Tibial nerve (tissue), 4 donors: ENCODE data around the gene CD164L2. TPM values are rescaled to one million over a fixed set of nuclear protein-coding genes. Genes with fewer than 3 reads are reported as not detected.

Source experiments
- DNase-seq, 2 donors: peaks; one replicate each; pipeline ENCODE4 v3.0.0-alpha.2; 2019; ENCODE audit warnings: low spot score in 2 of 2
- H3K27ac ChIP-seq, 4 donors: fragments of 200-600 bp; sonication (generic) in 3 of 4; one replicate each; pipeline ENCODE4 v1.5.1; 2017 to 2019; ENCODE audit warnings: mild to moderate bottlenecking in 1 of 4
- H3K27me3 ChIP-seq, 2 donors: fragments of 200-600 bp; sonication (generic) in 1 of 2; one replicate each; pipeline versions ENCODE4 v1.5.1 to v1.6.0; 2017 to 2019
- H3K36me3 ChIP-seq, 3 donors: fragments of 200-600 bp; sonication (generic); one replicate each; pipeline ENCODE4 v1.5.1; 2018 to 2019
- H3K4me1 ChIP-seq, 4 donors: fragments of 200-600 bp; sonication (generic) in 3 of 4; one replicate each; pipeline ENCODE4 v1.5.1; 2017 to 2019
- H3K4me3 ChIP-seq, 4 donors: fragments of 200-600 bp; sonication (generic) in 3 of 4; one replicate each; pipeline ENCODE4 v1.5.1; 2017 to 2019; ENCODE audit warnings: mild to moderate bottlenecking in 1 of 4, moderate library complexity in 1 of 4
- H3K9me3 ChIP-seq, 4 donors: fragments of 200-600 bp; sonication (generic) in 3 of 4; one replicate each; pipeline ENCODE4 v1.5.1; 2017 to 2019
- EP300 ChIP-seq, 2 donors: sonication (generic); formaldehyde crosslinking; IDR thresholded peaks; one replicate each; pipeline ENCODE4 v1.6.1; 2017; ENCODE audit warnings: antibody characterized with exemption in 2 of 2, mild to moderate bottlenecking in 1 of 2
- POLR2A ChIP-seq, 2 donors: fragments of 450-650 bp; IDR thresholded peaks; one replicate each; pipeline ENCODE4 v1.6.1; 2017; ENCODE audit warnings: antibody characterized with exemption in 2 of 2, mild to moderate bottlenecking in 2 of 2, moderate library complexity in 2 of 2
- WGBS, 2 donors: methylation state at CpG; one replicate each; pipeline ENCODE4 v1.1.5; 2018; 5-methylcytosine and 5-hydroxymethylcytosine counted together
- total RNA-seq, 4 donors: library from RNA; depleted of rRNA; stranded (reverse); fragments of >200 nt; gene quantifications; one replicate each; pipeline ENCODE4 v1.1.0, GENCODE V29; 2016
- TF ChIP-seq, protein P1 (sequence below), 5 experiments: fragments of 200-600 bp in 3 of 5; fragments of 450-650 bp in 2 of 5; sonication (generic) in 3 of 5; IDR thresholded peaks; one replicate each; pipeline ENCODE4 v1.5.1; 2016 to 2019; ENCODE audit warnings: antibody characterized with exemption in 5 of 5, mild to moderate bottlenecking in 3 of 5, moderate library complexity in 2 of 5

Gene CD164L2
- total RNA-seq, 4 donors from 2014 or later = not detected

GRCh38 chr1:27345272-27345671 lies 37.9 kb downstream of the CD164L2 start:
- Histone ChIP-seq H3K36me3 (no peaks in the 10 kb centered on the region), H3K27me3 (peaks cover 0 to 15% of the 10 kb centered on the region in 2 donors), H3K9me3 (no peaks in the 10 kb centered on the region), H3K27ac (no peak overlapping the region), H3K4me1 (peaks cover 0 to 26% (median 15%) of the 10 kb centered on the region in 4 donors), H3K4me3 (no peak overlapping the region)
- DNase-seq = no peak
- WGBS, 2 donors = 89 to 92% methylated on average over 11 to 12 of the region's 12 CpGs
- TF ChIP-seq EP300 (IDR thresholded peaks at IDR 0.05) (no peak), POLR2A (IDR thresholded peaks at IDR 0.05) (no peak)
- TF ChIP-seq, protein P1, sequence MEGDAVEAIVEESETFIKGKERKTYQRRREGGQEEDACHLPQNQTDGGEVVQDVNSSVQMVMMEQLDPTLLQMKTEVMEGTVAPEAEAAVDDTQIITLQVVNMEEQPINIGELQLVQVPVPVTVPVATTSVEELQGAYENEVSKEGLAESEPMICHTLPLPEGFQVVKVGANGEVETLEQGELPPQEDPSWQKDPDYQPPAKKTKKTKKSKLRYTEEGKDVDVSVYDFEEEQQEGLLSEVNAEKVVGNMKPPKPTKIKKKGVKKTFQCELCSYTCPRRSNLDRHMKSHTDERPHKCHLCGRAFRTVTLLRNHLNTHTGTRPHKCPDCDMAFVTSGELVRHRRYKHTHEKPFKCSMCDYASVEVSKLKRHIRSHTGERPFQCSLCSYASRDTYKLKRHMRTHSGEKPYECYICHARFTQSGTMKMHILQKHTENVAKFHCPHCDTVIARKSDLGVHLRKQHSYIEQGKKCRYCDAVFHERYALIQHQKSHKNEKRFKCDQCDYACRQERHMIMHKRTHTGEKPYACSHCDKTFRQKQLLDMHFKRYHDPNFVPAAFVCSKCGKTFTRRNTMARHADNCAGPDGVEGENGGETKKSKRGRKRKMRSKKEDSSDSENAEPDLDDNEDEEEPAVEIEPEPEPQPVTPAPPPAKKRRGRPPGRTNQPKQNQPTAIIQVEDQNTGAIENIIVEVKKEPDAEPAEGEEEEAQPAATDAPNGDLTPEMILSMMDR (IDR thresholded peaks at IDR 0.05) = no peak

GRCh38 chr1:27343639-27344025 lies 39.5 kb downstream of the CD164L2 start:
- peaks cover 0 to under 1% of the 10 kb centered on the region in 2 donors for H3K27me3 ChIP-seq
- no peak overlapping the region for H3K4me3 ChIP-seq
- WGBS, 2 donors = 69 to 73% methylated on average over 5 of the region's 5 CpGs
- no peak for TF ChIP-seq EP300 (IDR thresholded peaks at IDR 0.05)
- TF ChIP-seq, protein P1 (IDR thresholded peaks at IDR 0.05) = no peak
- H3K4me1 ChIP-seq = peaks cover 0 to 10% (median 2%) of the 10 kb centered on the region in 4 donors
- H3K36me3 ChIP-seq = peaks cover 0 to 6% (median 0%) of the 10 kb centered on the region in 3 donors
- H3K27ac ChIP-seq = no peak overlapping the region
- DNase-seq = no peak
- no peaks in the 10 kb centered on the region for H3K9me3 ChIP-seq

- 43 to 64% methylated on average over 18 to 30 of the region's 31 CpGs for WGBS, 2 donors
- H3K4me3 ChIP-seq = peak overlapping the region in 2 of 4 donors; percentile 15 to 40
- TF ChIP-seq, protein P1 (IDR thresholded peaks at IDR 0.05) = no peak
- no peak for DNase-seq
- H3K36me3 ChIP-seq = peaks cover 0 to 13% (median 0%) of the 10 kb centered on the region in 3 donors
- H3K27me3 ChIP-seq = no peaks in the 10 kb centered on the region
- no peaks in the 10 kb centered on the region for H3K9me3 ChIP-seq
- peaks cover 0 to 10% (median 2%) of the 10 kb centered on the region in 4 donors for H3K4me1 ChIP-seq
- H3K27ac ChIP-seq = peak overlapping the region in 1 of 4 donors; percentile 78
Observed at GRCh38 chr1:27342778-27343638, 40.1 kb downstream of the CD164L2 start.

- DNase-seq = no peak
- peaks cover 0 to 10% (median 2%) of the 10 kb centered on the region in 4 donors for H3K4me1 ChIP-seq
- peaks cover 0 to 19% (median 0%) of the 10 kb centered on the region in 3 donors for H3K36me3 ChIP-seq
- 64 to 85% methylated on average over 6 to 8 of the region's 8 CpGs for WGBS, 2 donors
- peak overlapping the region in 1 of 4 donors; percentile 78 for H3K27ac ChIP-seq
- no peaks in the 10 kb centered on the region for H3K27me3 ChIP-seq
- TF ChIP-seq EP300 (IDR thresholded peaks at IDR 0.05) (no peak), POLR2A (IDR thresholded peaks at IDR 0.05) (no peak)
- TF ChIP-seq, protein P1 (IDR thresholded peaks at IDR 0.05) = no peak
- H3K9me3 ChIP-seq = no peaks in the 10 kb centered on the region
- H3K4me3 ChIP-seq = peak overlapping the region in 2 of 4 donors; percentile 15 to 40
Observed at GRCh38 chr1:27342391-27342777, 40.7 kb downstream of the CD164L2 start.
